Measurements from ENCODE around the gene VPS4A. TPM values are rescaled to one million over a fixed set of nuclear protein-coding genes. Genes with fewer than 3 reads are reported as not detected.

The VPS4A gene
- total and polyA plus RNA-seq, 10 of the 15 experiments (the other 5 are each of a cell fraction or from before 2014, with no cell fraction given), result 5.2 to 36.3 (median 21.4) TPM

- TF ChIP-seq, protein P1, sequence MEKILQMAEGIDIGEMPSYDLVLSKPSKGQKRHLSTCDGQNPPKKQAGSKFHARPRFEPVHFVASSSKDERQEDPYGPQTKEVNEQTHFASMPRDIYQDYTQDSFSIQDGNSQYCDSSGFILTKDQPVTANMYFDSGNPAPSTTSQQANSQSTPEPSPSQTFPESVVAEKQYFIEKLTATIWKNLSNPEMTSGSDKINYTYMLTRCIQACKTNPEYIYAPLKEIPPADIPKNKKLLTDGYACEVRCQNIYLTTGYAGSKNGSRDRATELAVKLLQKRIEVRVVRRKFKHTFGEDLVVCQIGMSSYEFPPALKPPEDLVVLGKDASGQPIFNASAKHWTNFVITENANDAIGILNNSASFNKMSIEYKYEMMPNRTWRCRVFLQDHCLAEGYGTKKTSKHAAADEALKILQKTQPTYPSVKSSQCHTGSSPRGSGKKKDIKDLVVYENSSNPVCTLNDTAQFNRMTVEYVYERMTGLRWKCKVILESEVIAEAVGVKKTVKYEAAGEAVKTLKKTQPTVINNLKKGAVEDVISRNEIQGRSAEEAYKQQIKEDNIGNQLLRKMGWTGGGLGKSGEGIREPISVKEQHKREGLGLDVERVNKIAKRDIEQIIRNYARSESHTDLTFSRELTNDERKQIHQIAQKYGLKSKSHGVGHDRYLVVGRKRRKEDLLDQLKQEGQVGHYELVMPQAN (conservative IDR thresholded peaks at IDR 0.05), result no peak
- TF ChIP-seq ZNF217 (IDR thresholded peaks at IDR 0.05) (no peak), TCF7 (IDR thresholded peaks at IDR 0.05; ENCODE audit: borderline replicate concordance) (no peak), ZSCAN29 (IDR thresholded peaks at IDR 0.05) (no peak), JUNB (IDR thresholded peaks at IDR 0.05) (no peak), KLF5 (IDR thresholded peaks at IDR 0.05; ENCODE audit: partially characterized antibody) (no peak), ETV6 (conservative IDR thresholded peaks at IDR 0.05 in 1 of 2, IDR thresholded peaks at IDR 0.05 in 1 of 2; ENCODE audit: borderline replicate concordance in 1 of 2, low read depth in 1 of 2) (no peak), FOXM1 (IDR thresholded peaks at IDR 0.05; ENCODE audit: low read depth, low read length) (no peak)
- TF ChIP-seq, protein P2, sequence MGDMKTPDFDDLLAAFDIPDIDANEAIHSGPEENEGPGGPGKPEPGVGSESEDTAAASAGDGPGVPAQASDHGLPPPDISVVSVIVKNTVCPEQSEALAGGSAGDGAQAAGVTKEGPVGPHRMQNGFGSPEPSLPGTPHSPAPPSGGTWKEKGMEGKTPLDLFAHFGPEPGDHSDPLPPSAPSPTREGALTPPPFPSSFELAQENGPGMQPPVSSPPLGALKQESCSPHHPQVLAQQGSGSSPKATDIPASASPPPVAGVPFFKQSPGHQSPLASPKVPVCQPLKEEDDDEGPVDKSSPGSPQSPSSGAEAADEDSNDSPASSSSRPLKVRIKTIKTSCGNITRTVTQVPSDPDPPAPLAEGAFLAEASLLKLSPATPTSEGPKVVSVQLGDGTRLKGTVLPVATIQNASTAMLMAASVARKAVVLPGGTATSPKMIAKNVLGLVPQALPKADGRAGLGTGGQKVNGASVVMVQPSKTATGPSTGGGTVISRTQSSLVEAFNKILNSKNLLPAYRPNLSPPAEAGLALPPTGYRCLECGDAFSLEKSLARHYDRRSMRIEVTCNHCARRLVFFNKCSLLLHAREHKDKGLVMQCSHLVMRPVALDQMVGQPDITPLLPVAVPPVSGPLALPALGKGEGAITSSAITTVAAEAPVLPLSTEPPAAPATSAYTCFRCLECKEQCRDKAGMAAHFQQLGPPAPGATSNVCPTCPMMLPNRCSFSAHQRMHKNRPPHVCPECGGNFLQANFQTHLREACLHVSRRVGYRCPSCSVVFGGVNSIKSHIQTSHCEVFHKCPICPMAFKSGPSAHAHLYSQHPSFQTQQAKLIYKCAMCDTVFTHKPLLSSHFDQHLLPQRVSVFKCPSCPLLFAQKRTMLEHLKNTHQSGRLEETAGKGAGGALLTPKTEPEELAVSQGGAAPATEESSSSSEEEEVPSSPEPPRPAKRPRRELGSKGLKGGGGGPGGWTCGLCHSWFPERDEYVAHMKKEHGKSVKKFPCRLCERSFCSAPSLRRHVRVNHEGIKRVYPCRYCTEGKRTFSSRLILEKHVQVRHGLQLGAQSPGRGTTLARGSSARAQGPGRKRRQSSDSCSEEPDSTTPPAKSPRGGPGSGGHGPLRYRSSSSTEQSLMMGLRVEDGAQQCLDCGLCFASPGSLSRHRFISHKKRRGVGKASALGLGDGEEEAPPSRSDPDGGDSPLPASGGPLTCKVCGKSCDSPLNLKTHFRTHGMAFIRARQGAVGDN (IDR thresholded peaks at IDR 0.05), result no peak
These were observed 8.9 kb downstream of the VPS4A start (continued) for GRCh38 chr16:69319826-69320739.

All from GM12878 (cell line).